HepG2 (cell line): Measurements from ENCODE around the gene STAT4. TPM values are rescaled to one million over a fixed set of nuclear protein-coding genes. Genes with fewer than 3 reads are reported as not detected.

Experiments used
- ATAC-seq: fragments of 200-7000 bp; cut with Tn5 transposase; 3 replicates; pipeline ENCODE4 v1.9.1; 2020; ENCODE audit warnings: mild to moderate bottlenecking, moderate library complexity
- BruUV-seq: library from RNA; stranded (reverse); fragments of 400-500 nt; replicated peaks from 2 replicates; lab custom pipeline; 2021; lab: Mats Ljungman, UMichigan
- CTCF ChIA-PET: fragments of 300-600 bp; formaldehyde crosslinking; extraction: SDS; loops from one replicate; lab custom pipeline; 2021; ENCODE audit warnings: low total read pairs, inconsistent platforms, low intra/inter-chr PET ratio; lab: Yijun Ruan, JAX
- POLR2A ChIA-PET: fragments of 350-600 bp; sonication (Branson Sonifier 250); formaldehyde crosslinking; loops from one replicate; lab custom pipeline; 2020; ENCODE audit warnings: antibody characterized with exemption, inconsistent platforms; lab: Yijun Ruan, JAX
- DNase-seq: peaks from one replicate; pipeline ENCODE4 v3.0.0-alpha.2; 2015; ENCODE audit warnings: low spot score
- FAIRE-seq: peaks from 3 replicates; lab custom pipeline; 2011; peaks lifted over from hg19 to GRCh38; lab: Jason Lieb, UNC
- H2AFZ ChIP-seq: one replicate; pipeline ENCODE4 v1.6.1; 2011; ENCODE audit warnings: low read length, inconsistent platforms
- H3K27ac ChIP-seq: fragments of 300-600 bp; 3 replicates; pipeline ENCODE4 v1.8.0; 2011; ENCODE audit warnings: mixed run types, mild to moderate bottlenecking, mixed read lengths, low read length, inconsistent platforms; ENCODE audit not compliant: insufficient read depth; ENCODE audit errors: extremely low read length
- H3K27me3 ChIP-seq, 2 experiments: fragments of 200-600 bp in 1 of 2; 2 replicates in 1 of 2; 3 replicates in 1 of 2; pipeline versions ENCODE4 v1.6.0 to v1.8.0; 2011; ENCODE audit warnings: low read length in 2 of 2, mild to moderate bottlenecking in 2 of 2, moderate library complexity in 2 of 2, inconsistent platforms in 1 of 2; ENCODE audit not compliant: insufficient read depth in 2 of 2, control insufficient read depth in 1 of 2
- H3K36me3 ChIP-seq, 2 experiments: fragments of 200-600 bp in 1 of 2; replicated peaks in 1 of 2; 2 replicates in 1 of 2; 3 replicates in 1 of 2; pipeline versions ENCODE4 v1.5.1 to v1.8.0; 2011; ENCODE audit warnings: low read length in 2 of 2, inconsistent platforms in 1 of 2; ENCODE audit not compliant: insufficient read depth in 2 of 2, control insufficient read depth in 1 of 2
- H3K4me1 ChIP-seq: 2 replicates; pipeline ENCODE4 v1.5.1; 2012; ENCODE audit warnings: low read length, inconsistent platforms; ENCODE audit not compliant: insufficient read depth
- H3K4me2 ChIP-seq: 2 replicates; pipeline ENCODE4 v1.6.0; 2011; ENCODE audit warnings: low read depth, low read length, inconsistent platforms
- H3K4me3 ChIP-seq, 3 experiments: fragments of 200-600 bp in 1 of 3; sonication (generic), shearing (Covaris generic) in 1 of 3; replicated peaks in 1 of 3; 2 replicates each; pipeline ENCODE4 v1.5.1; 2011 to 2016; ENCODE audit warnings: low read length in 3 of 3, inconsistent platforms in 2 of 3, low read depth in 2 of 3, mild to moderate bottlenecking in 2 of 3, control low read depth in 1 of 3, mixed read lengths in 1 of 3; ENCODE audit not compliant: insufficient read depth in 1 of 3
- H3K79me2 ChIP-seq: one replicate; pipeline ENCODE4 v1.6.1; 2011; ENCODE audit warnings: low read length, inconsistent platforms; ENCODE audit not compliant: insufficient read depth
- H3K9ac ChIP-seq: 2 replicates; pipeline ENCODE4 v1.6.0; 2011; ENCODE audit warnings: mild to moderate bottlenecking, low read depth, low read length, inconsistent platforms; ENCODE audit not compliant: insufficient read depth
- H3K9me3 ChIP-seq: 2 replicates; pipeline ENCODE4 v1.5.1; 2012; ENCODE audit warnings: mild to moderate bottlenecking, low read length
- H4K20me1 ChIP-seq: 2 replicates; pipeline ENCODE4 v1.6.0; 2011; ENCODE audit warnings: inconsistent platforms, mild to moderate bottlenecking, low read length, moderate library complexity; ENCODE audit not compliant: insufficient read depth
- CEBPZ ChIP-seq: IDR thresholded peaks from 2 replicates; pipeline ENCODE4 v1.6.1; 2012; ENCODE audit warnings: low read length, improper control_type of control experiment
- HDAC6 ChIP-seq: fragments of 200-600 bp; sonication (generic); IDR thresholded peaks from 2 replicates; pipeline ENCODE4 v1.7.0; 2017; ENCODE audit warnings: mild to moderate bottlenecking, antibody characterized with exemption, low read length, low read depth
- HNF1B ChIP-seq: sonication (generic); formaldehyde crosslinking; IDR thresholded peaks from 2 replicates; pipeline ENCODE4 v1.5.1; 2020; ENCODE audit warnings: mild to moderate bottlenecking, moderate library complexity, missing genetic modification reagents
- JUND ChIP-seq: sonication (generic); formaldehyde crosslinking; IDR thresholded peaks from 2 replicates; pipeline ENCODE4 v1.8.0; 2022; ENCODE audit warnings: mild to moderate bottlenecking, missing genetic modification reagents
- KLF11 ChIP-seq: IDR thresholded peaks from 2 replicates; pipeline ENCODE4 v1.6.1; 2016; ENCODE audit warnings: missing compliant biosample characterization
- MLX ChIP-seq: IDR thresholded peaks from 2 replicates; pipeline ENCODE4 v1.6.1; 2016
- ZNF138 ChIP-seq: sonication (generic); formaldehyde crosslinking; IDR thresholded peaks from 2 replicates; pipeline ENCODE4 v1.5.0; 2020; ENCODE audit warnings: mild to moderate bottlenecking, low read depth, missing genetic modification reagents
- ZNF207 ChIP-seq: fragments of 450-650 bp; IDR thresholded peaks from 2 replicates; pipeline ENCODE4 v1.6.1; 2016; ENCODE audit warnings: antibody characterized with exemption, borderline replicate concordance
- ZNF274 ChIP-seq: sonication (generic); formaldehyde crosslinking; IDR thresholded peaks from 2 replicates; pipeline ENCODE4 v1.5.1; 2020; ENCODE audit warnings: mild to moderate bottlenecking, missing genetic modification reagents
- ZNF512B ChIP-seq: sonication (generic); formaldehyde crosslinking; IDR thresholded peaks from 2 replicates; pipeline ENCODE4 v1.5.1; 2020; ENCODE audit warnings: missing genetic modification reagents, mild to moderate bottlenecking, borderline replicate concordance
- WGBS: methylation state at CpG from one replicate; pipeline ENCODE4 v1.1.6; 2017; ENCODE audit warnings: low lambda C conversion rate; 5-methylcytosine and 5-hydroxymethylcytosine counted together
- in situ Hi-C: cut with HindIII; loops from 2 replicates; pipeline ENCODE4 v1.10.0; 2017; ENCODE audit warnings: low pct_unique_long_range_greater_than_20kb; ENCODE audit not compliant: extremely low pct_ligation_motif_present
- intact Hi-C: fragments of 100-400 bp; cut with micrococcal nuclease; formaldehyde crosslinking; loops from one replicate; pipeline ENCODE4 v1.10.0; 2022; ENCODE audit not compliant: unreplicated experiment
- polyA plus RNA-seq, 8 experiments: library from polyadenylated mRNA; depleted of rRNA in 3 of 8; stranded (reverse) in 7 of 8; unstranded in 1 of 8; fragments of >200 nt; fragmentation: Illumina TruSeq in 4 of 8; extraction: Trizol in 4 of 8; gene quantifications; 2 replicates each; pipeline versions ENCODE4 v1.2.1 to v1.2.3, GENCODE V29; 2011 to 2016; ENCODE audit warnings: low read depth in 4 of 8, missing spikeins in 1 of 8, mixed read lengths in 1 of 8; ENCODE audit not compliant: insufficient read depth in 1 of 8
- total RNA-seq, 5 experiments: library from RNA; depleted of rRNA; stranded (reverse); fragments of >200 nt; fragmentation: Illumina TruSeq; extraction: Trizol; gene quantifications; 2 replicates each; pipeline ENCODE4 v1.2.3, GENCODE V29; 2016; ENCODE audit warnings: low read depth in 1 of 5

Gene STAT4
- total and polyA plus RNA-seq, 2 of the 13 experiments (the other 11 are each of a cell fraction or from before 2014, with no cell fraction given): 0.37 TPM; not detected in 1

GRCh38 chr2:191069606-191070005 lies 81.2 kb downstream of the STAT4 start:
- in situ Hi-C loops: loop anchor here (25.0 kb wide), 1 partner anchor 443 kb away; no protein-coding TSS in a partner anchor
- FAIRE-seq (no peak), ATAC-seq (no peak), DNase-seq (no peak)
- CTCF ChIA-PET: no interaction called here
- intact Hi-C loops: no loop called here
- Histone ChIP-seq H3K79me2 (no peaks in the 10 kb centered on the region), H3K36me3 (no peaks in the 10 kb centered on the region), H3K4me3 (no peak overlapping the region), H3K27me3 (peaks cover 2 to 5% of the 10 kb centered on the region in 2 experiments; a peak in 3 of 5 replicates), H4K20me1 (no peaks in the 10 kb centered on the region), H3K9ac (no peak overlapping the region), H3K4me2 (no peak overlapping the region), H2AFZ (no peak overlapping the region), H3K4me1 (no peaks in the 10 kb centered on the region), H3K9me3 (no peaks in the 10 kb centered on the region), H3K27ac (no peak overlapping the region)
- BruUV-seq: no TSS peak
- no peak for TF ChIP-seq CEBPZ
- no peak for TF ChIP-seq JUND (CRISPR knock-in tag)
- TF ChIP-seq ZNF207: no peak
- POLR2A ChIA-PET: no interaction called here
- 29% methylated on average over 3 of the region's 3 CpGs for WGBS

- Histone ChIP-seq H3K27ac (no peak overlapping the region), H3K27me3 (peaks cover 2 to 4% of the 10 kb centered on the region in 2 experiments; a peak in 3 of 5 replicates), H3K36me3 (no peaks in the 10 kb centered on the region), H3K4me3 (no peak overlapping the region), H3K4me2 (no peak overlapping the region), H3K4me1 (no peaks in the 10 kb centered on the region), H2AFZ (no peak overlapping the region), H3K79me2 (no peaks in the 10 kb centered on the region), H3K9me3 (no peaks in the 10 kb centered on the region), H3K9ac (no peak overlapping the region), H4K20me1 (no peaks in the 10 kb centered on the region)
- WGBS: 59% methylated on average over 3 of the region's 3 CpGs
- in situ Hi-C loops (loop anchor here (25.0 kb wide), 1 partner anchor 445 kb away; no protein-coding TSS in a partner anchor), intact Hi-C loops (no loop called here)
- BruUV-seq: no TSS peak
- CTCF ChIA-PET: no interaction called here
- FAIRE-seq: no peak
- no peak for ATAC-seq
- POLR2A ChIA-PET: no interaction called here
- DNase-seq: no peak
- TF ChIP-seq ZNF274 (CRISPR knock-in tag): no peak
- TF ChIP-seq ZNF138 (CRISPR knock-in tag): no peak
- no peak for TF ChIP-seq HNF1B (CRISPR knock-in tag)
- no peak for TF ChIP-seq HDAC6
- no peak for TF ChIP-seq KLF11 (CRISPR knock-in tag)
- no peak for TF ChIP-seq ZNF512B (CRISPR knock-in tag)
- no peak for TF ChIP-seq MLX (CRISPR knock-in tag)
These were observed 83.9 kb downstream of the STAT4 start for GRCh38 chr2:191066919-191067233.
